Right lobe of liver (tissue), 6 donors: Measurements from ENCODE around the gene HSD17B10. TPM values are rescaled to one million over a fixed set of nuclear protein-coding genes. Genes with fewer than 3 reads are reported as not detected.
"Not testable (repeated sequence)": the region's sequence is repeated elsewhere in the genome, so short reads cannot be mapped to it uniquely, and the experiment has no call there.

Experiments
- ATAC-seq, 4 donors: fragments of 200-7000 bp; cut with Tn5 transposase; one replicate each; pipeline ENCODE4 v1.9.1; 2020; ENCODE audit warnings: mild to moderate bottlenecking in 4 of 4, moderate library complexity in 4 of 4
- DNase-seq, 3 donors: peaks; one replicate each; pipeline ENCODE4 v3.0.0-alpha.2; 2020
- H3K27ac ChIP-seq, 3 donors: fragments of 200-600 bp; one replicate each; pipeline ENCODE4 v1.8.0; 2022
- H3K27me3 ChIP-seq, 2 donors: fragments of 200-600 bp; one replicate each; pipeline ENCODE4 v1.8.0; 2022
- H3K36me3 ChIP-seq, 4 donors: fragments of 200-600 bp; sonication (generic) in 1 of 4; one replicate each; pipeline versions ENCODE4 v1.5.1 to v1.8.0; 2017 to 2022; ENCODE audit warnings: control low read depth in 1 of 4
- H3K4me1 ChIP-seq, 4 donors: fragments of 200-600 bp; sonication (generic) in 1 of 4; one replicate each; pipeline versions ENCODE4 v1.5.1 to v1.8.0; 2017 to 2022; ENCODE audit warnings: control low read depth in 1 of 4
- H3K4me3 ChIP-seq, 3 donors: fragments of 200-600 bp; one replicate each; pipeline ENCODE4 v1.8.0; 2022
- H3K9me3 ChIP-seq, 4 donors: fragments of 200-600 bp; sonication (generic) in 1 of 4; one replicate each; pipeline versions ENCODE4 v1.5.1 to v1.8.0; 2017 to 2022; ENCODE audit warnings: control low read depth in 1 of 4
- POLR2A ChIP-seq: fragments of 450-650 bp; IDR thresholded peaks from one replicate; pipeline ENCODE4 v1.6.1; 2017; ENCODE audit warnings: antibody characterized with exemption, mild to moderate bottlenecking
- WGBS: methylation state at CpG from one replicate; pipeline ENCODE4 v1.1.6; 2018; ENCODE audit warnings: low coverage, low lambda C conversion rate; ENCODE audit not compliant: insufficient coverage; ENCODE audit errors: missing lambda C conversion rate; 5-methylcytosine and 5-hydroxymethylcytosine counted together
- intact Hi-C, 2 donors: fragments of 100-400 bp; cut with DNase I; formaldehyde crosslinking; loops; one replicate each; pipeline versions ENCODE4 v1.11.2 to v1.14.1; 2022
- total RNA-seq, 6 experiments: library from RNA; depleted of rRNA in 2 of 6; stranded (reverse); fragments of >200 nt in 2 of 6; fragmentation: NEBNext Ultra II Directional in 3 of 6; extraction: Animal tissue kit (Norgen Biotek cat#: 25700) in 3 of 6; gene quantifications; one replicate each; pipeline versions ENCODE4 v1.1.0 to v1.2.4, GENCODE V29; 2016 to 2023
- TF ChIP-seq, protein P1 (sequence below), 4 donors: fragments of 200-600 bp in 3 of 4; fragments of 450-650 bp in 1 of 4; IDR thresholded peaks; one replicate each; pipeline versions ENCODE4 v1.5.1 to v1.8.0; 2016 to 2022; ENCODE audit warnings: antibody characterized with exemption in 4 of 4, mild to moderate bottlenecking in 2 of 4
- donor health status: DM: no; HTN: yes; CAD: no.
- donor health status: DM: no; HTN: no; CAD: no.
- donor health status: DM: no; HTN: no; CAD: no.
- donor health status: DM: no; HTN: yes; CAD: no.
- donor health status: DM: no; HTN: yes; CAD: no.

Gene HSD17B10
- total RNA-seq, 6 experiments from 2014 or later: 123 to 213 (median 137) TPM

DNA sequence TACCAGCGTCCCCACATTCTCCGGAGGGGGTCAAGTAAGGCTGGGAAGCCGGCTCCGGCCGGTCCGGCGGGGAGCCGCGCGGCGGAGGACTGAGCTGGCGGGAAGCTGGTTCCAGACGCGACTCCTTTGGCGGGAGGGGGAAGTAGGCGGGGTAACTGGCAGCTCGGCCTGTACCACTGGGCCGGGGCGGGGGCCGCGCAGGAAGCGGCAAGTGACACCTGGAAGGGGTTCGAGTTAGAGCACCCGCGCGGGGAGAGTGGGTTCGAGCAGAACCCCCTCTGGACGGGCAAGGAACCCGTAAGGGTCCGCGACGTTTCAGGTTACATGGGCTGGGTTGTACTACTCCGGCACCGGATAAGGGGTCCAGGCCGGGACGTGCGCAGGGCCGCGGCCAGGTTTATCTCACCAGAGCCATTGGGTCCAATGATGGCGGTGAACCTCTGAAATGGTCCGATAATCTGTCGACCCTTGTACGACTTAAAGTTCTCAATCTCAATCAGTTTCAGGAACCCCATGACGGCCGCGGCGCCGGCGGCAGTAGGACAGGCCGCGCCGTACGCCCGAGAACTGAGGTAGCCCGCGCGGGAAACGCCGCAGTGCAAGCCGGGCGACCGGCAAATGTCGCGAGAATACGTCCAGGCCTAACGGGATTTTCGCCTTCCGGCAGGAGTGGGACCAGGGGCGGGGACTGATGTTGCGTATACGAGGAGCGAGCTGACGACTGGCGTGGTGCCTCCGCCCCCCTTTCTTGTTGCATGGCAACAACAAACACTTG, 11.9 kb downstream of the HSD17B10 start, which contains the start of gene SMC1A:
Gene SMC1A (minus strand): TSS at position 569 of the 775 bp plus-strand sequence. CDS start 54 bp downstream, at position 515.
- Histone ChIP-seq H3K36me3 (no peaks in the 10 kb centered on the region), H3K4me3 (peak within 1 kb of the TSS; percentile 56 to 99 (median 92)), H3K27me3 (no peaks in the 10 kb centered on the region), H3K4me1 (peaks cover 0 to 14% (median 5%) of the 10 kb centered on the region in 4 donors), H3K27ac (peak within 1 kb of the TSS; percentile 74 to 86 (median 86)), H3K9me3 (no peaks in the 10 kb centered on the region)
- DNase-seq: peak; percentile 96 to 99 (median 98)
- intact Hi-C loops: no loop called here
- TF ChIP-seq POLR2A: peak; percentile 66
- TF ChIP-seq, protein P1, sequence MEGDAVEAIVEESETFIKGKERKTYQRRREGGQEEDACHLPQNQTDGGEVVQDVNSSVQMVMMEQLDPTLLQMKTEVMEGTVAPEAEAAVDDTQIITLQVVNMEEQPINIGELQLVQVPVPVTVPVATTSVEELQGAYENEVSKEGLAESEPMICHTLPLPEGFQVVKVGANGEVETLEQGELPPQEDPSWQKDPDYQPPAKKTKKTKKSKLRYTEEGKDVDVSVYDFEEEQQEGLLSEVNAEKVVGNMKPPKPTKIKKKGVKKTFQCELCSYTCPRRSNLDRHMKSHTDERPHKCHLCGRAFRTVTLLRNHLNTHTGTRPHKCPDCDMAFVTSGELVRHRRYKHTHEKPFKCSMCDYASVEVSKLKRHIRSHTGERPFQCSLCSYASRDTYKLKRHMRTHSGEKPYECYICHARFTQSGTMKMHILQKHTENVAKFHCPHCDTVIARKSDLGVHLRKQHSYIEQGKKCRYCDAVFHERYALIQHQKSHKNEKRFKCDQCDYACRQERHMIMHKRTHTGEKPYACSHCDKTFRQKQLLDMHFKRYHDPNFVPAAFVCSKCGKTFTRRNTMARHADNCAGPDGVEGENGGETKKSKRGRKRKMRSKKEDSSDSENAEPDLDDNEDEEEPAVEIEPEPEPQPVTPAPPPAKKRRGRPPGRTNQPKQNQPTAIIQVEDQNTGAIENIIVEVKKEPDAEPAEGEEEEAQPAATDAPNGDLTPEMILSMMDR (IDR thresholded peaks at IDR 0.05): no peak
- ATAC-seq: peak; percentile 95 to 97 (median 95)
- WGBS: 4% methylated on average over 39 of the region's 75 CpGs

DNA sequence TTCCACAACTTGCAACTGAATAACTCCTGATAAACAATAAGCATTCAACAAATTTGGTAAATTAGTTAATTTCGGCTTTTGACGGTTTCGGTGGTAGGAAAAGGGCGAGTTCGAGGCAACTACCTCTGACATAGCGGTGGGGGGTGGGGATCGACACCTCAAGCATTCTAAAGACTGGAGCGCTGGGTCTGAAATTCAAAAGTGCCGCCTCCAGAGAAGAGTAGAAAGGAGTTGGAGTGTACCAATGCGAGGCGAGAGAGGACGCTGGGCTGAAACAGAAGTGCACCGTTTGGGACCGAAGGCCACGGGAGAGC, 12.4 kb downstream of the HSD17B10 start:
- TF ChIP-seq, protein P1 (IDR thresholded peaks at IDR 0.05): no peak
- TF ChIP-seq POLR2A: no peak
- DNase-seq: no peak
- H3K4me3 ChIP-seq: peak overlapping the region; percentile 56 to 99 (median 92)
- no peaks in the 10 kb centered on the region for H3K36me3 ChIP-seq
- peak overlapping the region; percentile 74 to 86 (median 86) for H3K27ac ChIP-seq
- intact Hi-C loops: no loop called here
- H3K9me3 ChIP-seq: no peaks in the 10 kb centered on the region
- peaks cover 0 to 14% (median 5%) of the 10 kb centered on the region in 4 donors for H3K4me1 ChIP-seq
- ATAC-seq: peak in 2 of 4 donors; percentile 24 to 36
- WGBS: 3% methylated on average over 13 of the region's 15 CpGs
- no peaks in the 10 kb centered on the region for H3K27me3 ChIP-seq

DNA sequence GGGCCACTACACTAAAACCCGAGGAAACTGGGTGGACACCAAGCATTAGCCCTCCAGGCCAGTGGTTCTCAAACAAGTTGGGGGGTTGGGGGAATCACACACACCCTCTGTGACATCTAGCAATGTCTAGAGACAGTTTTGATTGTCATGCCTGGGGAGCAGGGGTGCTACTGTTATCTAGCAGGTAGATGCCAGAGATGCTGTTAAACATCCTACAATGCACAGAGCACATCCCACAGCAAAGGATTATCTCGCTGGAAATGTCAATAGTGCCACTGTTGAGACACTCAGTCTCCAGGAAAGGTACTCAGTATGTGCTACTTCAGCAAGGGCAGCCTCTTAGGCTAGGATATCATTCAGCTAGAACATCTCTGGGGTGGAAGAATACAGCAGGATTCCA, 13.0 kb downstream of the HSD17B10 start:
- Histone ChIP-seq H3K27me3 (no peaks in the 10 kb centered on the region), H3K27ac (no peak overlapping the region), H3K9me3 (no peaks in the 10 kb centered on the region), H3K36me3 (no peaks in the 10 kb centered on the region), H3K4me3 (peak overlapping the region; percentile 56 to 99 (median 92)), H3K4me1 (peaks cover 0 to 14% (median 5%) of the 10 kb centered on the region in 4 donors)
- ATAC-seq (no peak), DNase-seq (no peak)
- 27% methylated on average over 2 of the region's 2 CpGs for WGBS
- TF ChIP-seq POLR2A: no peak
- TF ChIP-seq, protein P1 (IDR thresholded peaks at IDR 0.05): no peak
- intact Hi-C loops: no loop called here

DNA sequence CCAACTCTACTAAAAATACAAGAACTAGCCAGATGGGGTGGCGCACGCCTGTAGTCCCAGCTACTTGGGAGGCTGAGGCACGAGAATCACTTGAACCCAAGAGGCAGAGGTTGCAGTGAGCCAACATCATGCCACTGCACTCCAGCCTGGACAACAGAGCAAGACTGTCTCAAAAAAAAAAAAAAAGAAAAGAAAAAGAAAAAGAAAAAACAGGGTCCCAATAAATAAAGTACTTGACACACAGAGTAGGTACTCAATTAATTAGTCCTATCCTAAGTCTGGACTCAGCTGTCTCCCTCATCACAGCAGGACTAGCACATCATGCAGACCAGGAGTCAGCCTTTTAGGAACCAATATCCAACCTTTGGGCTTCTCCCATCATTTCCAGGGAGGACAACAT, 13.8 kb downstream of the HSD17B10 start:
- intact Hi-C loops, H3K27me3 ChIP-seq, H3K27ac ChIP-seq, ATAC-seq, H3K4me3 ChIP-seq, H3K36me3 ChIP-seq, H3K9me3 ChIP-seq, DNase-seq: not testable (repeated sequence)
- peaks cover 0 to 14% (median 5%) of the 10 kb centered on the region in 4 donors for H3K4me1 ChIP-seq
- no CpG with 5 or more reads among the region's 3 CpGs for WGBS

DNA sequence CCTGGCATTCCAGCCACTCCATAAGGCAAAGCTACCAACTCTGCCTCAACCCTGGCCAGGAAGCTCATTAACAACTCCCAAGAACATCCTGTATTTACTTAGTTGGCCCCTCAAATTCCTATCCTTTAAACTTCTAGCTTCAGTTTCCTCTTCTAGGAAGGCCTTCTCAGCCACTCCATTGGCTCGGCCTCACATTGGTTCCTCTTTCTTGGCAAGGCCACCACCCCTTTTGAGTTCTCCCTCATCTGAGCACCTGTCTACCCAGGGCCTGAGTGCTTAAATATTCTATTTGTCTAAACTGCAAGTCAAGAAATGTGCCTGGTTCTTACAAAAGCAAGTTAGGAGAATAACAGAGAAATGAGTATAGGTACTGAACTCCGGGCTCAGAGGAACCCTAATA, 21.7 kb downstream of the HSD17B10 start:
- DNase-seq (no peak), ATAC-seq (no peak)
- WGBS: 100% methylated on average over 1 of the region's 2 CpGs
- Histone ChIP-seq H3K9me3 (no peaks in the 10 kb centered on the region), H3K4me1 (no peaks in the 10 kb centered on the region), H3K27me3 (no peaks in the 10 kb centered on the region), H3K27ac (no peak overlapping the region), H3K36me3 (peaks cover 2 to 67% (median 34%) of the 10 kb centered on the region in 4 donors), H3K4me3 (no peak overlapping the region)
- intact Hi-C loops: no loop called here
- no peak for TF ChIP-seq POLR2A
- TF ChIP-seq, protein P1 (IDR thresholded peaks at IDR 0.05): no peak
